Activated CD4-positive, alpha-beta T cell treated with anti-CD3 and anti-CD28 coated beads, Interleukin-2, amount 50 U/mL, for 48 hours (primary cell): ENCODE measurements around the gene CDC34.

Experiments used
- DNase-seq, 2 experiments: peaks; one replicate each; pipeline ENCODE4 v3.0.0-alpha.2; 2020

Gene CDC34

GRCh38 chr19:543910-544608 is 12.5 kb downstream of the CDC34 start, which contains the start of gene GZMM:
TSS of gene GZMM (plus strand) at chr19:544053. CDS start at chr19:544072, 19 bp downstream.
- DNase-seq = peak; percentile 71 to 76

- no peak for DNase-seq
Observed at GRCh38 chr19:547117-547516, 15.6 kb downstream of the CDC34 start.

- no peak for DNase-seq
Observed at GRCh38 chr19:547836-548720, 16.5 kb downstream of the CDC34 start.

- no peak for DNase-seq
Observed at GRCh38 chr19:548886-549830, 17.6 kb downstream of the CDC34 start.

GRCh38 chr19:554817-555216 is 23.3 kb downstream of the CDC34 start:
- no peak for DNase-seq

GRCh38 chr19:555474-555808 is 23.9 kb downstream of the CDC34 start:
- DNase-seq = no peak

DNA sequence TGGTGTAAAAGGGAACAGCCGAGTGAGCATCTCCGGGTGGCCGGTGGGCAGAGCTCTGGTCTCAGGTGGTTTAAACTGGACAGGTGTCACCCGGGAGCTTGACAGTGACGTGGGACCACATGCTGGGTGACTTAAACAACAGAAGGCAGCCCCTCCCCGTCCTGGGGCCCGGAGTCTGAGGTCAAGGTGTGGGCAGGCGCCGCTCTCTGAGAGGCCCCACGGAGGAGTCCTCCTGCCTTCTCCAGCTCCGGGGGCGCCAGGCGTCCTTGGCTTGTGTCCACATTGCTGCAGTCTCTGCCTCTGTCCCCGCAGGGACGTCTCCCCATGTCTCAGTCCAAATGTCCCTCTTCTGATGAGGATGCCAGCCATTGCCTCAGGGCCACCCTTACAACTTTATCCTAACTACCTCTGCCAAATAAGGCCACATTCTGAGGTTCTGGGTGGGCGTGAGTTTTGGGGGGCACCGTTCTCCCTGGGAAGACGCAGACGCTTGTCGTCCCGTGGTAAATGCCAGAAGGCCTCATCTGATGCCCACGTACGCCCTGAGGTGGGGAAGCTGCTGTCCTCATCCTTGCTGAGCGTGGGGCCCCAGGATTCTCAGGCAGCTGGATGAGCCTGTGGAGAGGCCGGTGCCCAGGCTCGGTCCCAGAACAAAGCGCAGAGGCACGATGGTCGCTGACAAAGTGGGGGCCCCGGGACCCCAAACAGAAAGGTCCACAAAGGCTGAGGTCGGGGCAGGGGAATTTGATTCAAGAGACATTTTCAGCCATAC is 25.2 kb downstream of the CDC34 start:
- no peak for DNase-seq

DNA sequence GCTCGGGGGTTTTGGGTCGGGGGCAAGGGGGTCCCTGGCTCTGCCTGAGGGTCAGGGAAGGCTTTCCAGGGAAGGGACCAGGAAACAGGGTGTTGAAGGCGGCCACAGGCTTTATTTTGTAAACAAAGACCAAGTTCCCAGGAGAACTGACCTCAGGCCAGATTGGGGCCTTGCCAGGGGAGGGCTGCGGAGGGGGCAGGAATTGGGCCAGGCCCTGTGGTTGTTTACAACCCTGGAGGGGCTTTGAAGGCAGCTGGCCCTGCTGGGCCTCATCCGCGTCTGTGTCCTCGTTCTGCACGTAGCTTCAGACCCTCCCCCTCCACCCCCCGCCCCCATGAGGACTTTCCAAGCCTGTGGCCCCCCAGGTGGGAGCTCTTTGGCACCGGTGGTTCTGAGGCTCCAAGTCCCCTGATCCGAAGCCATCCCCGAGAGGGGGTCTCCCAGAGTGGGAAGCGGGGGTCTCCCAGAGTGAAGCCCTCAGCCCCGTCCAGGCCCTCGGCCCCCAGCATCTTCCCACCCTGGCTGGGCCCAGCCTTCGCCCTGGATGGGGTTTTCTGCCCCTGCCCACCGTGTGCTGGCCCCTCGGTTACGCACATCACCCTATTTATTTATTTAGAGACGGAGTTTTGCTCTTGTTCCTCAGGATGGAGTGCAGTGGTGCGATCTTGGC is 27.3 kb downstream of the CDC34 start:
- no peak for DNase-seq

- DNase-seq = no peak
Observed at GRCh38 chr19:560121-560520, 28.6 kb downstream of the CDC34 start.

- no peak for DNase-seq
Observed at GRCh38 chr19:566403-566802, 34.8 kb downstream of the CDC34 start.

DNA sequence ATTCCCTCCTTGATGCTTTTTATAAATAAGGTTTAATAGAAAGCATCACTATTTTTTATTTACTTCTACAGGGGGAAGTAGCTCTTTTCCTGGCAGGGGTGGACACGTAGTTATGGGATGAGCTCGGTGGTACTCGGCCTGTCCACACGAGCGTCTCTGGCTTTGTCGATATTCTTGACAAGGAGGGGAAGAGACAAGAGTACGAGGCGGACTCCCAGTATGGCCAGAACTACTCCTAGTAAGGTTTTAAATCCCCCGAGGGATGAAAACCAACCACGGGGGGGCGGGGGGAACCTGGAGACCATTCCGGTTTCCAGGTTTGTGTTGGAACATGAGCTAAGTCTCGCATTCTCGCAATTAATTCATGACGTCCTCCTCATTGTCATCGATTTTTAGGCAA is 35.3 kb downstream of the CDC34 start:
- no peak for DNase-seq

- no peak for DNase-seq
Observed at GRCh38 chr19:567296-567900, 35.8 kb downstream of the CDC34 start.

GRCh38 chr19:570251-570686 is 38.7 kb downstream of the CDC34 start:
- DNase-seq = no peak

DNA sequence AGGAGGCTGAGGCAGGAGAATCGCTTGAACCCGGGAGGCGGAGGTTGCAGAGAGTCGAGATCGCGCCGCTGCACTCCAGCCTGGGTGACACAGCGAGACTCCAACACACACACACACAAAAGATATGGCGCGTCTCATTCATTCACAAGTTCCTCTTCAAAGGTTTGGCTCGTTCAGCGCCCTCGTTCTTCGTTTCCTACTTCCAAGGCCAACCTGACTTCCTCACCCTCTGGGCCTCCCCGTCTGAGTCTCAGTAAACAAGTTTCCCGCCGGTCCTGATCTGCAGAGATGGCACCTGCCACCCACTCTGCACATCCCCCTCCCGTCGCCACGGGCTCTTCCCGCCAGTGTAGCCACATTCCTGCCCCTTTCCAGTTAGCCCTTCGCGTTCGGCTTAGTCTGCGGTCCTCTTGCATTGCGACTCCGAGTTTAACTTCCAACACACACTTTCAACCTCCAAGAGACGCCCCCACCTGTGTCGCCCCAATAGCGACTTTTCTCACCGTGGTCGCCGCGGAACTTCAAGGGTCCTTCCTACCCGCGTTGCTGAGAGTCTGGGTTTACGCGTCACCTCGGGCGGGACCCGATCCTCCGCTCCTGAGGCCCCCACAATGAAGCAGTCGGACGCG is 39.5 kb downstream of the CDC34 start:
- peak; percentile 59 to 67 for DNase-seq

GRCh38 chr19:571566-571974 is 40.0 kb downstream of the CDC34 start:
- DNase-seq = peak in 1 of 2 experiments; percentile 42

DNA sequence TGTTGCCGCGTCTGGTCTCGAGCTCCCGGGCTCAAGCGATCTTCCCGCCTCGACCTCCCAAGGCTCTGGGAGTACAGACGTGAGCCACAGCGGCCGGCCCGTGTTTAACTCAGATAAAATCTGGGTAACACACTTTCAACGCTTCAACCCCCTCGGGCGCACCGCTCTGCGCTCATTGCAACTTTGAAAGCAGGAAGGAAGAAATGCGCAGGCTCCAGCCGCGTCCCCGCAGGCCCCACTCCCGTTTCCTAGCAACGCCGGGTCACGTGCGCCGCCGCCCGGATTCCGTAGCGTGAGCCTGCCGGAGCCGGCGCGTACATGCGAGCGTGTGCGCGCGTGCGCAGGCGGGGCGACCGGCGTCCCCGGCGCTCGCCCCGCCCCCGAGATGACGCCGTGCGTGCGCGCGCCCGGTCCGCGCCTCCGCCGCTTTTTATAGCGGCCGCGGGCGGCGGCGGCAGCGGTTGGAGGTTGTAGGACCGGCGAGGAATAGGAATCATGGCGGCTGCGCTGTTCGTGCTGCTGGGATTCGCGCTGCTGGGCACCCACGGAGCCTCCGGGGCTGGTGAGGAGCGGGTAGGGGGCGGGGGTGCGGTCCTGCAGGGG is 40.7 kb downstream of the CDC34 start, which contains the start of gene BSG:
TSS of gene BSG (plus strand) at position 457 of the 603 bp plus-strand sequence. CDS start at position 496, 39 bp downstream.
- DNase-seq = peak; percentile 98 to 99

- peak in 1 of 2 experiments; percentile 41 for DNase-seq
Observed at GRCh38 chr19:572743-573518, 41.4 kb downstream of the CDC34 start.

GRCh38 chr19:573519-573825 is 41.9 kb downstream of the CDC34 start:
- no peak for DNase-seq
